ENCODE data around the gene MYO7A.
A peak's percentile ranks its signal among the peaks of the same experiment; 100 is the strongest.

Gene MYO7A

DNA sequence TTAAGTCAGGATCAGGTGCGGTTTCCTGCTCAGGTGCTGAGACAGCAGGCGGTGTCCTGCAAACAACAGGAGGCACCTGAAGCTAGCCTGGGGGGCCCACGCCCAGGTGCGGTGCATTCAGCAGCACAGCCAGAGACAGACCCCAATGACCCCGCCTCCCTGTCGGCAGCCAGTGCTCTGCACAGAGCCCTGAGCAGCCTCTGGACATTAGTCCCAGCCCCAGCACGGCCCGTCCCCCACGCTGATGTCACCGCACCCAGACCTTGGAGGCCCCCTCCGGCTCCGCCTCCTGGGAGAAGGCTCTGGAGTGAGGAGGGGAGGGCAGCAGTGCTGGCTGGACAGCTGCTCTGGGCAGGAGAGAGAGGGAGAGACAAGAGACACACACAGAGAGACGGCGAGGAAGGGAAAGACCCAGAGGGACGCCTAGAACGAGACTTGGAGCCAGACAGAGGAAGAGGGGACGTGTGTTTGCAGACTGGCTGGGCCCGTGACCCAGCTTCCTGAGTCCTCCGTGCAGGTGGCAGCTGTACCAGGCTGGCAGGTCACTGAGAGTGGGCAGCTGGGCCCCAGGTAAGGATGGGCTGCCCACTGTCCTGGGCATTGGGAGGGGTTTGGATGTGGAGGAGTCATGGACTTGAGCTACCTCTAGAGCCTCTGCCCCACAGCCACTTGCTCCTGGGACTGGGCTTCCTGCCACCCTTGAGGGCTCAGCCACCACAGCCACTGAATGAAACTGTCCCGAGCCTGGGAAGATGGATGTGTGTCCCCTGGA, at the start of gene MYO7A:
TSS of gene MYO7A (plus strand) at position 327 of the 772 bp plus-strand sequence. CDS start 2,389 bp downstream, outside the sequence.
- DNase-seq: no peak

DNA sequence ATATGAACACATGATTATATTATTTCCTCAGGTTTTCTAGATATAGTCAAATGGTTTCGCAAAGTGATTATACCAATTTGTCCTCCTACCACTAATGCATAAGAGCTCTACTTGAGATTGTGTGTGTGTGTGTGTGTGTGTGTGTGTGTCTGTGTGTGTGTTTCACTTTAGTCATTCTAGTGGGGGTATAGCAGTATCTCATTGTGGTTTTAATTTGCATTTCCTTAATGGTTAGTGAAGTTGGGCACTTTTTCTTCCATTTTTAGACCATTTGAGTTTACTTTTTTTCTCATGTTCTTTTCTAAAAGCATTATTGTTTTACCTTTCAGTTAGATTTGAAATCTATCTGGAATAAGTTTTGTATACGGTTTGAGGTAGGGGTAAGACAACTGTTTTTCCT, 48.4 kb upstream of the MYO7A start:
- no peak for DNase-seq

GRCh38 chr11:77080643-77081210, 47.3 kb upstream of the MYO7A start:
- no peak for DNase-seq

DNA sequence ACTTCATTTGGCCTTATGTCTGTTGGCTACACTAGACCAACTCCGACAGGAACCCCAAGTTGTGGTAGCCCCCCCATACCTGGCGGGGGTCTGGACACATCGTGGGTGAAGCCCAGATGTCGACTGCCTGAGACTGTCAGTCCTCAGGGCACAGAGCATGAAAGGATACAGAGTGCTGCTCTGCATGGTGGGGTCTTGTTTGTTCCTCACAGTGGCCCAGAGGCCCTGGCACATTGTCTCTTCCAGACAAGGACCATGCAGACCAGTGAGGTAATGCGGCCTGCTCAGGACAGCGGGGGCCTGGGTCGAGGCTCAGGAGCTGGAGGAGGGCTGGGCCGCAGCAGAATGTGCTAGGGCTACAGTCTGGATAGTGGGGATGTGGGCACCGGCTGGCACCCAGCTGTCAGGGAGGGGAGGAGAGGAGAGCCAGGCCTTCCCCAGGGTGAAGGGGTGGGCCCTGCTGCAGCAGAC, 46.6 kb upstream of the MYO7A start:
- DNase-seq: no peak

GRCh38 chr11:77081976-77082836, 45.8 kb upstream of the MYO7A start:
- DNase-seq: no peak

DNA sequence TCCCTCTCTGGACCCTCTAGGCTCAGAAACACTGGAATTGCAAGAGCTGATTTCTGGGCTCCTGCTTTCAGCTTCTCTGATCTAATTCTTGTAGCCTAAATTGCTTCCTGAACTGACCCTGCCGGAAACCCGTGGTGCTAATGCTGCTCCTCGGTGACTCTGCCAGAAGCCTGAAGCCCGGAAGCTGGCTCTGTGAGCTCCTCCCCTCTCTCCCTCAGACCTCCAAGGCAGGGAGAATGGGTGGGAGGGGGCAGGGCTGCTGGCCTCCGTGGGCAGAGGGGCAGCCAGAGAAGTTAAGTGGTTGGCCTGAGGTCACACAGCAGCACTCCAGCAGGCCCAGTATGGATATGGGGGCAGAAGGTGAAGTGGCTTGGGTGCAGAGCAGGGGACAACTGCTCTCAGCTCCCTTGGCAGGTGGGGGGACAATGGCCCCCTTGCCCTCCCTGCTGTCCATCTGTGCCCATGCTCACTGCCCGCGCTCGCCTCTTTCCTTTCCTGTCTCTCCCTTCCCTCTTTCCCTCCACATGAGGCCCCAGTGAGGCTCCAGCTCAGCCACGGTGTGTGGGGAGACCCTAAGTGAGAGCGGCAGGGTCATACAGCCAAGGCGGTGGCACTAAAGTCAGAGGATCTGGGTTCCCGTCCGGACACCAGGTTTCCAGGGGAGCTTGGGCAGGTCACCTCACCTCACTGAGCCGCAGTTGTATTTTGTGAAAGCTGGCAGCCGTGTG, 45.0 kb upstream of the MYO7A start:
- DNase-seq: no peak

DNA sequence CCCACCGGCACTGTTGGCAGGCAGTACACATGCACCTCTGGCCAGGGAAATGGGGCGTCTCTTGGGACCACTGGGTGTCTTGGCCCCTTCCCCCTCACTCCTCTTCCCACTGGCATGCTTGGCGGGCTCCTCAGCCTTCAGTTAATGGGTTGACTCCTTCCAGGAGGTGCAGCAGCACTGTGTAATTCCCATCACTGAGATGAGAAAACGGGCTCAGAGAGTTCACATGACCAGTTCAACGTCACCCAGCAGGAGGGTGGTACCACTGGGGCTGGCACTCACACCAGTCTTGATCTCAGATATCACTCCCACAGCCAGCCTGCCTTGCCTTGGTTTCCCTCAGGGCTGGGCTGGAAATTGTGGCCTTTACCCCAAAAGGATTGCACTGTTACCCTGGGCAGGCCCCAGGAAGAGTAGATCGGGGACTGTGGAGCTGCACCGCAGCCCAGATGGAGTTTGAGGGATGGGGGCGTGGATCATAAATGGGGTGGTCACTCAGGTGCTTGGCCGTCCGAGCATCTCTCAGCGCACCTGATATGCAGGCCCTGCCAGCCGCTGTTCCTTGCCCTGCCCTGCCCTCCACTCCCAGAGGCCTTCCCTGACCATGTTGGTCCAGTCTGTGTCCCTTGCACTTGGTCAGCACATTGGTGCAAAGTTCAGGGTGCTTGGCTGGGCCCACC, 44.3 kb upstream of the MYO7A start:
- DNase-seq: no peak

GRCh38 chr11:77084581-77085191, 43.4 kb upstream of the MYO7A start:
- DNase-seq: no peak

DNA sequence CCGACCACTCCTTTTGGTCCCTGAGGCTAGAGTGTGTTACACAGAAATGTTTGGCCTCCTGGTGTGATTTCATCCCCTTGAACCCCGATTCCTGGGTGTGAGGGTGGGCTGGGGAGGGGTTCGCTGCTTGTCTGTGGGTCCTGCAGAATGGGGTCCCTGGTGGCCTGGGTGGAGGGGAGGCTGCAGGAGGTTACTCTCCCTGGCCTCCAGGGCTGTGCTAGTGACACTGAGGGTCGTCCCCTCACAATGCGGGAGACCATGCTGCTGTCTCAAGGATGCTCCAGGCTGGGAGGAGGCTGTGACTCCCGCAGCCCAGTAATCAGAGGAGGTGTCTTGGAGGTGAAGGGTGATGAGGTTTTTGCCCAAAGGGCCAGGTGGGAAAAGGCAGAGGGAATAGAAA, 42.4 kb upstream of the MYO7A start:
- no peak for DNase-seq

DNA sequence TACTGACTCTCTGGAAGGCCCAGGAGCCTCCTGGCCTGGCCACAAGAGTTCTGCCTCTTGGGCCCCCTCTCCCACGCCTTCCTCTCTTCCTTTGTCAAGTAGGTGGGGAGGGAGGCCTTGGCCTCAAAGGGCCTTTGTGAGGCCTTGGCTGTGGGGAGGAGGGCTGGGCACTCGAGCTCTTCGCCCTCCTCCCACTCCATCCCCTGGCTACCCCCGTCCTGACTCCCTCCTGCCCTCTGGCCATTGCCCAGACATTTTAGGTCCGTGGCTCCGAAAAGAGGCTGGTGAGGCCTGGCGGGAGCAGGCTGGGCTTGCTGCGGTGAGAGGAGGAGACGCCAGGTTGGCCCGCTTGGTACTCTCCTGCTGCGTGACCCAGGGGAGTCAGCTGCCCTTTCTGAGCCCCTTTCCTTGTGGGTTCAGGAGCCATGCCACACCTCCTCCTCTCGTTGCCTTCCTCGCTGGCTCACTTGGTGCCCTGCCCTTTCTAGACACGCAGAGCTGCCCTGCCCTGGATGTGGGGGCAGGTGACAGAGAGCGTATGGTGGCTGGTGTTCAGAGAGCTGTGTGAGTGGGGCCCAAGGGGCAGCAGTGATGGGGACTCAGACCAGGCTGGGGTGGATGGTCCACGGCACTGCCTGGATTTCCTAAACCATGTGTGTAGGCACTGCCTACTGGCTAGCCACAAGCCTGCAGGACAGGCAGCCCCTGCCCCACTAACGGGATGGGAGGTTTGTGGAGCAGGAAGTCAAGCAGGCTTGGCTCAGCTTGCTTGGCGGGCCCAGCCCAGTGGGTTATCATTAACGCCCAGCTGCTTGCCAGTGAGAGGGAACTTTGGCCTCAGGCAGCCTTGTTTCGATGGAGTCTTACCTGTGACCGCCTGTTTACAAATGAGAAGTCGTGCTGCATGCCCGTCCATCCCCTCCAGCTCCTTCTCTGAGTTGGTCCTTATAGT, 41.2 kb upstream of the MYO7A start:
- no peak for DNase-seq

GRCh38 chr11:77087723-77088225, 40.3 kb upstream of the MYO7A start:
- DNase-seq: no peak

- DNase-seq: no peak
These were observed 39.6 kb upstream of the MYO7A start for GRCh38 chr11:77088236-77089003.

DNA sequence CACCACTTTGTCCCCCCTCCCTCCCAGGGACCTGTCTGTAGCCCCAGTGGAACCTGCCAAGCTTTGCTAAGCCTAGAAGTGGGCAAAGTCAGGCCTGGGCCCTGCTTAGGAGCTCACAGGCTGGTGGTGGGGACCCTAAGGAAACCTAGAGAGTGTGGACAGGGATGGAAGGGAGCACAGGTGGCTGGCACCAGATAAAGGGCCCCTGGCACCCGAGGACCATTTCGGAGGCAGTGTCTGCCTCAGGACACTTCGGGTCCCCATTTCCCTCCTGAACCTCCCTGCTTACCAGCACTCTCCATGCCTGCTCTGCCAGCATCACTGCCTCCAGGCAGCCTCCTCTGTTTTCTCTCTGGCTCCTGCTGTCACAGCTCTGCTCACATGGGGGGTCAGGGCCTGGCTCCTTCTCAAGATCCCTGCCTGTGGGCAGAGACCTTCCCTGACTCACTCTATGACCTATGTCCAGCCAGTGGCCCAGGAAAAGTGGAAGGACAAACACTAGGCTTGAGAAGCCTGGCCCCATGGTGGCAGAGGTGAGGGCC, 39.0 kb upstream of the MYO7A start:
- no peak for DNase-seq

GRCh38 chr11:77090046-77090372, 38.0 kb upstream of the MYO7A start:
- DNase-seq: no peak

DNA sequence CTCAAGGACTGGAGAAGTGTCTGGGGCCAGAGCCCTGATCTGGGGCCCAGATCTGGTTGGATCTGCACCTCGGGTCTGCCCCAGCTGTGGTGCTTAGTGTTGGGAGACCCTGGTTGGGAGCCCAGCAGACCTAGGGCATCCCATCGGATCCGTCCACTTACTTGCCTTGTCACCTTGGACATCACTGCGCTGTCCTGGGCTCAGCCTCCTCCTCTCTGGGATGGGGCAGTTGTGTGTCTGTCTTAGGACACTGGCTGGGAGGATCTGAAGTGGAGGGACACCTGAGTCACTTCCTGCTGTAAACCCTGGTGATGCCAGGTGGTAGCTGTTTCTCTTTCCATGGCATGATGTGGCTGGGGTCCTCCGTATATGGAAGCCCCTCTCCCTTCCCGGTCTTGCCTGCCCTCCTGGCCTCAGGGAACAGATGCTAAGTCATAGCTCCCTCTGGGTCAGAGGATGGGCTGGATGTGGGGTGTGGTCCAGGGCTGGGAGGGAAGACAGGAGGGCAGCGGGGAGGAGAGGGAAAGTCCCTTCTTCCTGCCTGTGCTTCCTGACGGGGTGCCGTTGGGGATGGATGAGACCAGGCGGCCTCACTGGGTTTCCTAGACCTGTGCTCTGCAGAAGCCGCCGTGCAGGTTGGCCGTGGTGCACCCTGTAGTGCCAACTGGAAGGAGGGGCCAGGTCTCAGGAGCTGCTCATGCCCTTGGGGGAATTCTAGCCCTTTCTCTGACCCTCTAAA, 37.5 kb upstream of the MYO7A start:
- no peak for DNase-seq

DNA sequence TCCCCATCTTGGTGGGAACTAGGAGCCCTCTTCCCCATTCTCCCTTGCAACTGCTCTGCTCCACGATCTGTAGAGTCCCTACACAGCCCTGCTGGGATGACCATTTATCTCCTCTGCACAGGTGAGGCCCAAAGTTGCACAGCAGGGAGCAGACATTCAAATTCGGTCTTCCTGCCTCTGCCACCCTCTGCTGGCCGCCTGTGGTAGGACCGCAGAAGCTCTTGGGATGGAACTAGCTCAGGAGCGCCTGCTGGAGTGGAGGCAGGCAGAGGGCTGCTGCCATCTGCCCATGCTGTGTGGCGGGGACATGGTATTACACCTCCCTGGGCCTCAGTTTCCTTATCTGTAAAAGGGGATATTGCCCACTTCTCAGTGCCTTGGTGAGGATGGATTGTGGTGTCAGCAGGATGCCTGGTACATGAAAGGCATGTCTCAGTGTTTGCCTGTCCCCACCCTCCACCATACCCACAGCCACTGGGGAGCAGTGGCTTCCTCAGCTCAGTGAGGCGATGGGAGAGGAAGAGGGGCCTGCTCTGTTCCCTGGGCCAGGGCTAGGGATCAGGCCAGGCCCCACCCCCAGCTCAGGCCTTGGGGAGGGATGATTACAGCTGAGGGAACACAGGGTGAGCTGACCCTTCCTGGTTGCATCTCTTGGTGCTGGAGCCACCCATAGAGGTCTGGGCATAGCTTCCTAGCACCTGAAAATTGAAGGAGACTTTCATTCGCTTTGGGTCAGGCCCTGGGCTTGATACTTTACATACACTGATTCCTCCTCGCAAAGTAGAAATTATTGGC, 36.7 kb upstream of the MYO7A start:
- peak; percentile 70 for DNase-seq

DNA sequence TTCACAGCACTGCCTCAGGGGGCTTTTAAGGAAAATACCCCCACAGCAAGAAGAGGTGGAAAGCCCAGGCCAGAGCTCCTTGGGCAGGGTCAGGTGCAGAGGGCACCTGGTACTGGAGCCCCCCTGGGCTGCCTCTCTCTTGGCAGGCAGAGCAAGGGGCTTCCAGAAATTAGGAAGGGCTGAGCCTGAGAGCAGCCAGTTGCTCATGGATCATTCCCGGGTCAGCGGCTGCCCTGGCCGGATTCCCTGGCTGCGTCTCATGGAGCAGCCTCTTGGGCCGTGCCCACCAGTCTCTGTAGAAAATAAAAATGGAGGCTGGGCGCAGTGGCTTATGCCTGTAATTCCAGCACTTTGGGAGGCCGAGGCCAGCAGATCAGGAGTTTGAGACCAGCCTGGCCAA, 35.7 kb upstream of the MYO7A start:
- no peak for DNase-seq

Measured in NCI-H1436 (cell line).